Esophagus (tissue), 2 donors: ENCODE measurements around the gene THAP6. TPM values are rescaled to one million over a fixed set of nuclear protein-coding genes. Genes with fewer than 3 reads are reported as not detected.
"Not testable (repeated sequence)": the region's sequence is repeated elsewhere in the genome, so short reads cannot be mapped to it uniquely, and the experiment has no call there.

Experiments used
- H3K27ac ChIP-seq, 2 donors: one replicate each; pipeline ENCODE4 v1.5.1; 2013; ENCODE audit warnings: low read depth in 2 of 2, mild to moderate bottlenecking in 2 of 2, inconsistent platforms in 1 of 2, low read length in 1 of 2, moderate library complexity in 1 of 2
- H3K27me3 ChIP-seq, 2 donors: one replicate each; pipeline ENCODE4 v1.6.1; 2013; ENCODE audit warnings: low read length in 2 of 2, control low read depth in 1 of 2, mild to moderate bottlenecking in 1 of 2; ENCODE audit not compliant: insufficient read depth in 2 of 2, control insufficient read depth in 1 of 2
- H3K36me3 ChIP-seq, 2 donors: one replicate each; pipeline ENCODE4 v1.6.1; 2013; ENCODE audit warnings: low read length in 1 of 2; ENCODE audit not compliant: control insufficient read depth in 2 of 2, insufficient read depth in 2 of 2
- H3K4me1 ChIP-seq, 2 donors: one replicate each; pipeline ENCODE4 v1.6.1; 2013; ENCODE audit warnings: low read length in 1 of 2; ENCODE audit not compliant: control insufficient read depth in 2 of 2, insufficient read depth in 2 of 2
- H3K4me3 ChIP-seq, 2 donors: one replicate each; pipeline ENCODE4 v1.5.1; 2013; ENCODE audit warnings: low read length in 2 of 2, mild to moderate bottlenecking in 2 of 2, low read depth in 1 of 2, moderate library complexity in 1 of 2
- H3K9me3 ChIP-seq, 2 donors: one replicate each; pipeline ENCODE4 v1.6.1; 2013; ENCODE audit warnings: mild to moderate bottlenecking in 2 of 2, low read depth in 1 of 2, low read length in 1 of 2, moderate library complexity in 1 of 2; ENCODE audit not compliant: control insufficient read depth in 2 of 2, insufficient read depth in 1 of 2
- WGBS, 2 donors: extraction: QIAGEN DNeasy Blood & Tissue Kit; methylation state at CpG; one replicate each; pipeline ENCODE4 v1.1.7; 2013; 5-methylcytosine and 5-hydroxymethylcytosine counted together
- polyA plus RNA-seq, 2 donors: library from polyadenylated mRNA; stranded (reverse); fragments of 200-250 nt; gene quantifications; one replicate each; pipeline ENCODE4 v1.2.3, GENCODE V29; 2013
- donor health status: healthy with polysubstance abuse.
- donor health status: Bipolar disorder and iron deficiency.

Gene THAP6
- polyA plus RNA-seq, 2 donors: 3.2 to 3.6 TPM

GRCh38 chr4:75533926-75534325, 19.7 kb downstream of the THAP6 start:
- not testable (repeated sequence) for H3K4me3 ChIP-seq, H3K27me3 ChIP-seq, H3K36me3 ChIP-seq, H3K4me1 ChIP-seq, H3K27ac ChIP-seq, H3K9me3 ChIP-seq

DNA sequence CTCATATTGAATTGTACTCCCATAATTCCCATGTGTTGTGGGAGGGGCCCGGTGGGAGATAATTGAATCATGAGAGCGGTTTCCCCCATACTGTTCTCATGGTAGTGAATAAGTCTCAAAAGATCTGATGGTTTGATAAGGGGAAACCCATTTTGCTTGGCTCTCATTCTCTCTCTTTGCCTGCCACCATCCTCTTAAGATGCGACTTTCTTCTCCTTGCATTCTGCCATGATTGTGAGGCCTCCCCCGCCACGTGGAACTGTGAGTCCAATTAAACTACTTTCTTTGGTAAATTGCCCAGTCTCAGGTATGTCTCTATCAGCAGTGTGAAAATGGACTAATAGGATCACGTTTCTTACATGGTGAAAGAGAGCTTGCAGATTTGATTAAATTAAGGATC, 23.0 kb downstream of the THAP6 start:
- H3K36me3 ChIP-seq: not testable (repeated sequence)
- 89 to 92% methylated on average over 6 of the region's 6 CpGs for WGBS, 2 donors

DNA sequence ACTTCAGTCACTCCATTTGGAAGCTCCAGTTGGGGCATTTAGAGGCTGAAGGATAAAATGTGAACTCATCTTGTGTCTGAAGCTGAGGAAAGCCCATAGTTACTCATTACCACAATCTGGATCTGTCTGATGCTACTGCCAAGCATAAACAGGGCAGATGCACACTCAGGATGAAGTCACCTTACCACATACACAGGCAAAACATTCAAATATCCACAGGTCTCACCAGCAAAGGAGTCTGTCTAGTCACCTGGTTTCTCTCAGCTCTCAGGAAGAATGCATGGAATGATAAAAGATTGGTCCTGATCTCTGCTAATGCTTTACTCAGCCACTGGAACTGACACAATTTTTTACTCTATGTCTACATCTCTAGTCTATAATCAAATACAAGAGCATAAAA, 28.6 kb downstream of the THAP6 start:
- no peaks in the 10 kb centered on the region for H3K36me3 ChIP-seq
- H3K27me3 ChIP-seq: no peaks in the 10 kb centered on the region
- no peak overlapping the region for H3K27ac ChIP-seq
- H3K9me3 ChIP-seq: no peaks in the 10 kb centered on the region
- H3K4me3 ChIP-seq: no peak overlapping the region
- H3K4me1 ChIP-seq: no peaks in the 10 kb centered on the region

More for the DNA sequence above, 23.0 kb downstream of the THAP6 start:
- not testable (repeated sequence) for H3K27ac ChIP-seq, H3K27me3 ChIP-seq, H3K4me3 ChIP-seq, H3K9me3 ChIP-seq, H3K4me1 ChIP-seq

DNA sequence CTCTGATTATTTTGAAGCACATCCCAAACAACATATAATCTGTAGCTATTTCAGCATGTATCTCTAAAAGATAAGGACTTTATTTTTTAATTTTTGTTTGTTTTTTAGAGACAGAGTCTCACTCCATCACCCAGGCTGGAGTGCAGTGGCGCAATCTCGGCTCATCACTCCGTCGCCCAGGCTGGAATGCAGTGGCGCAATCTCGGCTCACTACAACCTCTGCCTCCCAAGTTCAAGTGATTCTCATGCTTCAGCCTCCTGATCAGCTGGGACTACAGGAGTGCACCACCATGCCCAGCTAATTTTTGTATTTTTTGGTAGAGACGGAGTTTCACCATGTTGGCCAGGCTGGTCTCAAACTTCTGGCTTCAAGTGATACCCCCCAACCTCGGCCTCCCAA, 29.9 kb downstream of the THAP6 start:
- not testable (repeated sequence) for H3K27me3 ChIP-seq, H3K27ac ChIP-seq, H3K36me3 ChIP-seq, H3K4me1 ChIP-seq, H3K4me3 ChIP-seq, H3K9me3 ChIP-seq
- WGBS, 2 donors: 94 to 97% methylated on average over 8 of the region's 8 CpGs

GRCh38 chr4:75544870-75545269, 30.6 kb downstream of the THAP6 start:
- H3K9me3 ChIP-seq: no peaks in the 10 kb centered on the region
- H3K36me3 ChIP-seq: no peaks in the 10 kb centered on the region
- no peaks in the 10 kb centered on the region for H3K4me1 ChIP-seq
- no peak overlapping the region for H3K27ac ChIP-seq
- no peaks in the 10 kb centered on the region for H3K27me3 ChIP-seq
- no peak overlapping the region for H3K4me3 ChIP-seq
- WGBS, 2 donors: 90 to 92% methylated on average over 3 of the region's 3 CpGs

DNA sequence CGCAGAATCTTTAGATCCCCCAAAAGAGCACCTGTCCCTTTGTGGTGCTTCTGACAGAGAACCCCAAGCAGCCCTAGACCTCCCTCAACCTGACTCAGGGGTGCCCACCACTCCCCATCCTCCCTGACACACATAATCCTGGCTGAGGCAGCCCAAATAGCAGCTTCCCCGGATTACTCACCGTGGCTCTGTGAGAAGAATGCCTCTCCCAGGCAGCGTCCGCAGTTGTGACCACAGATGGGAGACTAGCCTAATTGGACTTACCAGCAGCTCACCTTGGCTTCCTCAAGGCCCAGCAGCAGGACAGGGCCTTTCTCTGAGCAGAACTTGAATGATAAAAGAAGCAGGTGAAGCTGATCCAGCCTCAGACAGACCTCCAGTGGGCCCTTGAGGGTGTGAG, 31.3 kb downstream of the THAP6 start:
- no peaks in the 10 kb centered on the region for H3K27me3 ChIP-seq
- no peak overlapping the region for H3K4me3 ChIP-seq
- H3K9me3 ChIP-seq: no peaks in the 10 kb centered on the region
- WGBS, 2 donors: 90 to 97% methylated on average over 5 of the region's 5 CpGs
- no peak overlapping the region for H3K27ac ChIP-seq
- H3K4me1 ChIP-seq: no peaks in the 10 kb centered on the region
- no peaks in the 10 kb centered on the region for H3K36me3 ChIP-seq

DNA sequence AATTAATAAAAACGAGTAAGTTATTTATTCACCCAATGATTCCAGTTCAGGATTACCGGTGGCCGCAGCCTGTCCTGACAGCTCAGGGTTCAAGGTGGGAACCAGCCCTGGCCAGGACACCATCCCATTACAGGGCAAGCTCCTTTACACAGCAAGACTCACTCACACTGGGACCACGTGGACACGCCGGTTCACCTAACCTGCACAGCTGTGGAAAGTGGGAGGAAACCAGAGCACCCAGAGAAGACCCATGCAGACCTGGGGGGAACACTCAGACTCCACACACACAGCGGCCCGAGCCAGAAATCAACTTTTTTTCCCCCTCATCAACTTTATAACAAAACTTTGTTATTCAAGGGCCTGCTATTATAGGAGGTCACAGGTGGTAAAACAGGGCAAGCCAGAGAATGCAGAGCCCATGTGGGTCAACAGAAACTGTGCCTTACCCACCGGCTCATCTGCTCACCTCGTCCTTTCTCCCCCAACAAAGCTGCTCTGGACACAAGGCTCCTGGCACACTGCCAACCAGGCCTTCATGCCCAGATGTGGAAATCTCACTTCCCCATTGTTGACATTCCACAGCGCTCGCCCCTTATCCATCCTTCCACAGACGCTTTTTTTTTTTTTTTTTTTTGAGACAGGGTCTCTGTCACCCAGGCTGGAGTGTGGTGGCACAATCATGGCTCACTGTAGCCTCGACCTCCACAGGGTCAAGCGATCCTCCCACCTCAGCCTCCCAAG, 33.5 kb downstream of the THAP6 start:
- 76 to 80% methylated on average over 15 of the region's 15 CpGs for WGBS, 2 donors

GRCh38 chr4:75549019-75549418, 34.7 kb downstream of the THAP6 start:
- Histone ChIP-seq H3K36me3 (no peaks in the 10 kb centered on the region), H3K4me3 (no peak overlapping the region), H3K9me3 (no peaks in the 10 kb centered on the region), H3K4me1 (no peaks in the 10 kb centered on the region), H3K27ac (no peak overlapping the region), H3K27me3 (no peaks in the 10 kb centered on the region)
- WGBS, 2 donors: 85 to 86% methylated on average over 2 of the region's 2 CpGs

More for the DNA sequence above, 33.5 kb downstream of the THAP6 start:
- Histone ChIP-seq H3K9me3 (no peaks in the 10 kb centered on the region), H3K4me1 (no peaks in the 10 kb centered on the region), H3K27ac (no peak overlapping the region), H3K27me3 (no peaks in the 10 kb centered on the region), H3K4me3 (no peak overlapping the region), H3K36me3 (no peaks in the 10 kb centered on the region)

DNA sequence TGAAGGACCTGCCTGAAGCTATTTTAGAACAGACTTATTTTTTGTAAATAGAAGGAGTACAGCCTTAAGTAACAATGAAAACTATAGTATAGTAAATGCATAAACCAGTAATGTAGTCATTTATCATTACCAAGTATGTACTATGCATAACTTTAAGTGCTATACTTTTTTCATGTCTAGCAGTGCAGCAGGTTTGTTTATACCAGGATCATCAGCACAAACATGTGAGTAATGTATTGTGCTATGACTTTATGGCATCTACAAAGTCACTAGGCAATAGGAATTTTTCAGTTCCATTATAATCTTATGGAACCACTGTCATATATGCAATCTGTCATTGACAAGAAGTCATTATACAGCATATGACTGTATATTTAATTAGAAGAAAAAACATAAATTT, 38.2 kb downstream of the THAP6 start:
- Histone ChIP-seq H3K36me3 (no peaks in the 10 kb centered on the region), H3K4me1 (no peaks in the 10 kb centered on the region), H3K9me3 (peaks cover 0 to 2% of the 10 kb centered on the region in 2 donors), H3K27ac (no peak overlapping the region), H3K27me3 (no peaks in the 10 kb centered on the region), H3K4me3 (no peak overlapping the region)

- peaks cover 0 to 2% of the 10 kb centered on the region in 2 donors for H3K9me3 ChIP-seq
- H3K4me1 ChIP-seq: no peaks in the 10 kb centered on the region
- H3K4me3 ChIP-seq: no peak within 1 kb of the TSS
- H3K27ac ChIP-seq: no peak within 1 kb of the TSS
- H3K36me3 ChIP-seq: no peaks in the 10 kb centered on the region
- no peaks in the 10 kb centered on the region for H3K27me3 ChIP-seq
- 49 to 57% methylated on average over 9 of the region's 9 CpGs for WGBS, 2 donors
Observed at GRCh38 chr4:75555294-75556164, 41.3 kb downstream of the THAP6 start, which contains the start of gene ODAPH. ODAPH (plus strand) TSS chr4:75556066; CDS start chr4:75556083, 17 bp downstream.
